Epithelial cell of esophagus (primary cell): Measurements from ENCODE around the gene ERH.

ENCODE experiments used
- DNase-seq: peaks from one replicate; pipeline ENCODE4 v3.0.0; 2010; ENCODE audit warnings: low read depth
- H3K4me3 ChIP-seq: 2 replicates; pipeline ENCODE4 v1.5.1; 2011; ENCODE audit warnings: mild to moderate bottlenecking, low read length, control low read depth
- CTCF ChIP-seq: IDR thresholded peaks from 2 replicates; pipeline ENCODE4 v1.5.1; 2011; ENCODE audit warnings: low read depth, mild to moderate bottlenecking, low read length, control low read depth, inconsistent platforms; ENCODE audit not compliant: insufficient read depth; ENCODE audit errors: missing control alignments

ERH gene

GRCh38 chr14:69344171-69344570 is 53.9 kb downstream of the ERH start:
- H3K4me3 ChIP-seq = no peak overlapping the region
- no peak for TF ChIP-seq CTCF
- no peak for DNase-seq

- no peak for TF ChIP-seq CTCF
- no peak overlapping the region for H3K4me3 ChIP-seq
- DNase-seq = no peak
Observed at GRCh38 chr14:69342928-69343525, 55.1 kb downstream of the ERH start.

- no peak for DNase-seq
- no peak overlapping the region for H3K4me3 ChIP-seq
- TF ChIP-seq CTCF = no peak
Observed at GRCh38 chr14:69339426-69339825, 58.7 kb downstream of the ERH start.

- no peak for DNase-seq
Observed at GRCh38 chr14:69337984-69338383, 60.1 kb downstream of the ERH start.

GRCh38 chr14:69335371-69335771 is 62.7 kb downstream of the ERH start:
- TF ChIP-seq CTCF = no peak

More at GRCh38 chr14:69337984-69338383, 60.1 kb downstream of the ERH start:
- H3K4me3 ChIP-seq = no peak overlapping the region
- TF ChIP-seq CTCF = no peak

GRCh38 chr14:69334576-69334975 is 63.5 kb downstream of the ERH start:
- DNase-seq = no peak
- TF ChIP-seq CTCF = no peak
- no peak overlapping the region for H3K4me3 ChIP-seq

More at GRCh38 chr14:69335371-69335771, 62.7 kb downstream of the ERH start:
- no peak overlapping the region for H3K4me3 ChIP-seq
- DNase-seq = peak; percentile 77

- no peak for DNase-seq
- TF ChIP-seq CTCF = no peak
- H3K4me3 ChIP-seq = no peak overlapping the region
Observed at GRCh38 chr14:69333791-69334337, 64.2 kb downstream of the ERH start.
